Measurements from ENCODE around the gene DCTD. TPM values are rescaled to one million over a fixed set of nuclear protein-coding genes. Genes with fewer than 3 reads are reported as not detected.

DCTD gene
- total and polyA plus RNA-seq, 2 of the 13 experiments (the other 11 are each of a cell fraction or from before 2014, with no cell fraction given): 85.1 to 95.3 TPM

- no peak for TF ChIP-seq PBX2 (CRISPR knock-in tag; IDR thresholded peaks at IDR 0.05)
- peak; percentile 90 for TF ChIP-seq FOXP4 (CRISPR knock-in tag; IDR thresholded peaks at IDR 0.05)
- TF ChIP-seq GABPB1 (CRISPR knock-in tag; IDR thresholded peaks at IDR 0.05): no peak
- TF ChIP-seq CEBPZ (IDR thresholded peaks at IDR 0.05; ENCODE audit: low read length): no peak
- TF ChIP-seq ZNF282 (IDR thresholded peaks at IDR 0.05; ENCODE audit: partially characterized antibody): no peak
- no peak for TF ChIP-seq ELF4 (CRISPR knock-in tag; IDR thresholded peaks at IDR 0.05; ENCODE audit: borderline replicate concordance)
- TF ChIP-seq RXRA (CRISPR knock-in tag; IDR thresholded peaks at IDR 0.05): no peak; the same call in 1 of the 2 replicates
- TF ChIP-seq BATF2 (CRISPR knock-in tag; IDR thresholded peaks at IDR 0.05): no peak
- TF ChIP-seq ZFP82 (CRISPR knock-in tag; IDR thresholded peaks at IDR 0.05; ENCODE audit: borderline replicate concordance): no peak
- TF ChIP-seq ZNF253 (CRISPR knock-in tag; IDR thresholded peaks at IDR 0.05; ENCODE audit: borderline replicate concordance): no peak
- no peak for TF ChIP-seq NR1H2 (CRISPR knock-in tag; IDR thresholded peaks at IDR 0.05; ENCODE audit: borderline replicate concordance, low read depth)
- no peak for TF ChIP-seq NR3C1 (CRISPR knock-in tag; IDR thresholded peaks at IDR 0.05)
- no peak for TF ChIP-seq HMGA1 (CRISPR knock-in tag; conservative IDR thresholded peaks at IDR 0.05)
- no peak for TF ChIP-seq FOXA1 (IDR thresholded peaks at IDR 0.05)
- TF ChIP-seq FOXA1 (CRISPR knock-in tag; IDR thresholded peaks at IDR 0.05): peak; percentile 93
- TF ChIP-seq KDM5B (CRISPR knock-in tag; IDR thresholded peaks at IDR 0.05; ENCODE audit: borderline replicate concordance): 0 out of 2 replicates have a peak, but pooled peaks have one; percentile 20
- TF ChIP-seq ESRRA (CRISPR knock-in tag; IDR thresholded peaks at IDR 0.05; ENCODE audit: low read depth): peak; percentile 95
- TF ChIP-seq SRSF4 (IDR thresholded peaks at IDR 0.05; ENCODE audit: low read depth, low read length, poor library complexity, severe bottlenecking): no peak
- no peak for TF ChIP-seq POLR2G (IDR thresholded peaks at IDR 0.05; ENCODE audit: low read depth, low read length)
- no peak for TF ChIP-seq EHMT2 (IDR thresholded peaks at IDR 0.05; ENCODE audit: borderline replicate concordance, low read depth, low read length)
- TF ChIP-seq ZNF354B (CRISPR knock-in tag; IDR thresholded peaks at IDR 0.05): no peak
- TF ChIP-seq MYPOP (CRISPR knock-in tag; IDR thresholded peaks at IDR 0.05): peak; percentile 16; the same call in 1 of the 2 replicates
Observed at GRCh38 chr4:182877326-182877883, 39.8 kb downstream of the DCTD start (continued).

Measured in HepG2 (cell line).